ENCODE data around the gene VKORC1L1. TPM values are rescaled to one million over a fixed set of nuclear protein-coding genes. Genes with fewer than 3 reads are reported as not detected.

VKORC1L1 gene
- total and polyA plus RNA-seq, 10 of the 15 experiments (the other 5 are each of a cell fraction or from before 2014, with no cell fraction given) = 3.3 to 18.8 (median 12.5) TPM

GRCh38 chr7:65872776-65873581 is at the start of gene VKORC1L1 (continued):
- TF ChIP-seq NFYB (IDR thresholded peaks at IDR 0.05; ENCODE audit: insufficient read depth, low read depth, low read length) (no peak), SREBF1 (IDR thresholded peaks at IDR 0.05; ENCODE audit: low read length) (no peak), REST (IDR thresholded peaks at IDR 0.05; ENCODE audit: low read depth, low read length) (no peak), NKRF (conservative IDR thresholded peaks at IDR 0.05) (peak; percentile 68; the same call in 1 of the 2 replicates), IRF5 (IDR thresholded peaks at IDR 0.05; ENCODE audit: borderline replicate concordance) (no peak), SKIL (IDR thresholded peaks at IDR 0.05; ENCODE audit: low read depth, poor library complexity, severe bottlenecking) (no peak), MYB (IDR thresholded peaks at IDR 0.05; ENCODE audit: borderline replicate concordance, low read depth, low read length) (no peak), HSF1 (IDR thresholded peaks at IDR 0.05; ENCODE audit: low read depth, low read length) (no peak), SIX5 (IDR thresholded peaks at IDR 0.05; ENCODE audit: low read depth, low read length, severe bottlenecking) (no peak), ZNF592 (IDR thresholded peaks at IDR 0.05) (no peak), ZNF274 (IDR thresholded peaks at IDR 0.05; ENCODE audit: insufficient read depth, insufficient read length) (no peak), POLR2AphosphoS5 (IDR thresholded peaks at IDR 0.05; ENCODE audit: low read length) (no peak)
